K562 (cell line): Measurements from ENCODE around the gene PPP3CB. TPM values are rescaled to one million over a fixed set of nuclear protein-coding genes. Genes with fewer than 3 reads are reported as not detected.

Experiments used
- ATAC-seq: fragments of 200-7000 bp; cut with Tn5 transposase; 3 replicates; pipeline ENCODE4 v1.9.1; 2020; ENCODE audit warnings: moderate library complexity
- BruUV-seq: library from RNA; stranded (reverse); fragments of 400-500 nt; replicated peaks from 2 replicates; lab custom pipeline; 2021; lab: Mats Ljungman, UMichigan
- CTCF ChIA-PET: fragments of 300-600 bp; formaldehyde crosslinking; extraction: SDS; loops from one replicate; lab custom pipeline; 2021; ENCODE audit warnings: low intra/inter-chr PET ratio; lab: Yijun Ruan, JAX
- POLR2A ChIA-PET: fragments of 300-600, 350-650 bp; sonication (Branson Sonifier 250); formaldehyde crosslinking; extraction: SDS; loops from one replicate; lab custom pipeline; 2021; ENCODE audit warnings: antibody characterized with exemption, inconsistent platforms; lab: Yijun Ruan, JAX
- DNase-seq, 4 experiments: peaks; one replicate each; pipeline versions ENCODE4 v3.0.0 to v3.0.0-alpha.2; 2011 to 2018; ENCODE audit warnings: low spot score in 3 of 4, mixed read lengths in 3 of 4; ENCODE audit errors: extremely low read depth in 1 of 4
- FAIRE-seq: peaks from 2 replicates; lab custom pipeline; 2011; peaks lifted over from hg19 to GRCh38; lab: Jason Lieb, UNC
- H2AFZ ChIP-seq: 2 replicates; pipeline ENCODE4 v1.6.0; 2011; ENCODE audit warnings: low read depth, low read length, control low read depth, inconsistent platforms
- H3K27ac ChIP-seq: fragments of 200-600 bp; 3 replicates; pipeline ENCODE4 v1.8.0; 2011; ENCODE audit warnings: low read depth, mild to moderate bottlenecking, control low read depth, inconsistent platforms, low read length, moderate library complexity, mixed read lengths; ENCODE audit errors: extremely low read depth
- H3K27me3 ChIP-seq, 2 experiments: fragments of 300-600 bp in 1 of 2; 2 replicates in 1 of 2; 3 replicates in 1 of 2; pipeline versions ENCODE4 v1.6.0 to v1.8.0; 2011; ENCODE audit warnings: inconsistent platforms in 2 of 2, low read length in 2 of 2, mild to moderate bottlenecking in 1 of 2, mixed read lengths in 1 of 2, moderate library complexity in 1 of 2; ENCODE audit not compliant: control insufficient read depth in 2 of 2, insufficient read depth in 2 of 2
- H3K36me3 ChIP-seq: fragments of 300-600 bp; 3 replicates; pipeline ENCODE4 v1.8.0; 2011; ENCODE audit warnings: mild to moderate bottlenecking, low read length, inconsistent platforms; ENCODE audit not compliant: control insufficient read depth, insufficient read depth
- H3K4me1 ChIP-seq, 2 experiments: fragments of 200-600 bp in 1 of 2; replicated peaks in 1 of 2; 2 replicates in 1 of 2; 3 replicates in 1 of 2; pipeline versions ENCODE4 v1.5.1 to v1.8.0; 2011; ENCODE audit warnings: inconsistent platforms in 2 of 2, low read length in 2 of 2, mild to moderate bottlenecking in 1 of 2, mixed read lengths in 1 of 2, moderate library complexity in 1 of 2; ENCODE audit not compliant: control insufficient read depth in 2 of 2, insufficient read depth in 2 of 2
- H3K4me2 ChIP-seq: 2 replicates; pipeline ENCODE4 v1.6.1; 2011; ENCODE audit warnings: low read length, control low read depth, inconsistent platforms, mixed read lengths; ENCODE audit not compliant: insufficient read depth
- H3K4me3 ChIP-seq: fragments of 200-600 bp; sonication (generic), shearing (Covaris generic); 2 replicates; pipeline ENCODE4 v1.5.1; 2016; ENCODE audit warnings: control low read depth, inconsistent platforms
- H3K79me2 ChIP-seq: fragments of 200-600 bp; 3 replicates; pipeline ENCODE4 v1.8.0; 2011; ENCODE audit warnings: low read length, inconsistent platforms; ENCODE audit not compliant: control insufficient read depth, insufficient read depth
- H3K9ac ChIP-seq, 2 experiments: 2 replicates each; pipeline versions ENCODE4 v1.6.0 to v1.6.1; 2011; ENCODE audit warnings: low read depth in 2 of 2, low read length in 2 of 2, control low read depth in 1 of 2, inconsistent platforms in 1 of 2, mild to moderate bottlenecking in 1 of 2, mixed read lengths in 1 of 2; ENCODE audit not compliant: insufficient read depth in 1 of 2
- H3K9me1 ChIP-seq: one replicate; pipeline ENCODE4 v1.6.0; 2011; ENCODE audit warnings: inconsistent platforms, mild to moderate bottlenecking, low read length, moderate library complexity; ENCODE audit not compliant: control insufficient read depth, insufficient read depth
- H3K9me3 ChIP-seq: replicated peaks from 2 replicates; pipeline ENCODE4 v1.5.1; 2011; ENCODE audit warnings: low read depth, low read length, inconsistent platforms; ENCODE audit not compliant: control insufficient read depth, insufficient read depth
- H4K20me1 ChIP-seq: replicated peaks from 2 replicates; pipeline ENCODE4 v1.6.1; 2011; ENCODE audit warnings: low read length, inconsistent platforms, mixed read lengths; ENCODE audit not compliant: control insufficient read depth, insufficient read depth
- ARID1B ChIP-seq: fragments of 450-650 bp; IDR thresholded peaks from 2 replicates; pipeline ENCODE4 v1.6.1; 2016; ENCODE audit warnings: antibody characterized with exemption, mild to moderate bottlenecking, inconsistent platforms
- BCL6 ChIP-seq: fragments of 250-450 bp; sonication (Bioruptor Pico); IDR thresholded peaks from 2 replicates; pipeline ENCODE4 v1.4.0; 2020
- CC2D1A ChIP-seq: fragments of 450-650 bp; IDR thresholded peaks from 2 replicates; pipeline ENCODE4 v1.6.1; 2017; ENCODE audit warnings: mild to moderate bottlenecking
- NCOR1 ChIP-seq: fragments of 450-650 bp; IDR thresholded peaks from 2 replicates; pipeline ENCODE4 v1.6.1; 2016; ENCODE audit warnings: mild to moderate bottlenecking, moderate library complexity
- POLR2AphosphoS5 ChIP-seq: IDR thresholded peaks from 2 replicates; pipeline ENCODE4 v1.6.1; 2011; ENCODE audit warnings: mild to moderate bottlenecking, low read depth, low read length, moderate library complexity; ENCODE audit not compliant: control insufficient read depth, insufficient read depth
- SIRT6 ChIP-seq: IDR thresholded peaks from one replicate; pipeline ENCODE4 v1.6.1; 2012; ENCODE audit warnings: low read depth, mild to moderate bottlenecking, control low read depth, inconsistent platforms, low read length, moderate library complexity
- SMARCA4 ChIP-seq: fragments of 450-650 bp; IDR thresholded peaks from 2 replicates; pipeline ENCODE4 v1.6.1; 2016
- ZBTB1 ChIP-seq: sonication (generic); formaldehyde crosslinking; IDR thresholded peaks from 2 replicates; pipeline ENCODE4 v1.8.1; 2023; ENCODE audit warnings: missing genetic modification reagents, low read depth, mild to moderate bottlenecking, borderline replicate concordance
- ZNF212 ChIP-seq: fragments of 450-650 bp; formaldehyde crosslinking; IDR thresholded peaks from 2 replicates; pipeline ENCODE4 v1.4.0; 2020; ENCODE audit warnings: mild to moderate bottlenecking
- ZNF584 ChIP-seq: fragments of 200-800 bp; sonication (Bioruptor generic); IDR thresholded peaks from 2 replicates; pipeline ENCODE4 v1.6.1; 2016; ENCODE audit warnings: low read depth, mild to moderate bottlenecking, missing genetic modification characterization, missing compliant biosample characterization
- ZNF766 ChIP-seq: fragments of 200-800 bp; sonication (Bioruptor generic); conservative IDR thresholded peaks from 2 replicates; pipeline ENCODE4 v1.6.1; 2016; ENCODE audit warnings: missing genetic modification characterization, missing compliant biosample characterization
- WGBS: fragments of 100-300 bp; shearing (Covaris generic); methylation state at CpG from one replicate; pipeline ENCODE4 v1.1.6; 2016; ENCODE audit warnings: low coverage, mixed read lengths; ENCODE audit not compliant: insufficient coverage; ENCODE audit errors: missing lambda C conversion rate; 5-methylcytosine and 5-hydroxymethylcytosine counted together
- in situ Hi-C: fragments of 300-500 bp; cut with MboI; formaldehyde crosslinking; loops from 4 replicates; pipeline ENCODE4 v1.15.0; 2018; ENCODE audit warnings: inconsistent platforms, mixed read lengths
- intact Hi-C: fragments of 100-400 bp; cut with micrococcal nuclease; formaldehyde crosslinking; loops from 2 replicates; pipeline ENCODE4 v1.14.2; 2022
- polyA plus RNA-seq, 8 experiments: library from polyadenylated mRNA; depleted of rRNA in 4 of 8; stranded (reverse) in 5 of 8; unstranded in 3 of 8; fragments of >200 nt; fragmentation: Nextera tagmentation in 2 of 8; fragmentation: Illumina TruSeq in 1 of 8; extraction: Ambion mirVana in 2 of 8; extraction: Trizol in 1 of 8; gene quantifications; 2 replicates each; pipeline versions ENCODE4 v1.2.1 to v1.2.3, GENCODE V29; 2011 to 2014; ENCODE audit warnings: inconsistent platforms in 1 of 8, missing spikeins in 1 of 8
- total RNA-seq, 7 experiments: library from RNA; depleted of rRNA in 6 of 7; stranded (reverse); fragments of >200 nt in 6 of 7; fragmentation: Illumina TruSeq in 2 of 7; extraction: Trizol in 2 of 7; gene quantifications; 2 replicates each; pipeline versions ENCODE4 v1.2.1 to v1.2.3, GENCODE V29; 2011 to 2021; ENCODE audit warnings: low replicate concordance in 1 of 7
- TF ChIP-seq, protein P1 (sequence below): sonication (generic); formaldehyde crosslinking; IDR thresholded peaks from 2 replicates; pipeline ENCODE4 v1.8.0; 2022; ENCODE audit warnings: mild to moderate bottlenecking, low read depth, missing genetic modification reagents
- TF ChIP-seq, protein P2 (sequence below): sonication (generic); formaldehyde crosslinking; IDR thresholded peaks from 2 replicates; pipeline ENCODE4 v1.8.0; 2022; ENCODE audit warnings: mild to moderate bottlenecking, missing genetic modification reagents, borderline replicate concordance
- TF ChIP-seq, protein P3 (sequence below): sonication (generic); formaldehyde crosslinking; IDR thresholded peaks from 2 replicates; pipeline ENCODE4 v1.8.0; 2022; ENCODE audit warnings: mild to moderate bottlenecking, missing genetic modification reagents
- TF ChIP-seq, protein P4 (sequence below): IDR thresholded peaks from 2 replicates; pipeline ENCODE4 v1.6.1; 2012; ENCODE audit warnings: low read depth, low read length, improper control_type of control experiment, borderline replicate concordance
- TF ChIP-seq, protein P5 (sequence below): sonication (generic); formaldehyde crosslinking; IDR thresholded peaks from 2 replicates; pipeline ENCODE4 v1.8.0; 2022; ENCODE audit warnings: mild to moderate bottlenecking, missing genetic modification reagents

PPP3CB gene
- total and polyA plus RNA-seq, 9 of the 15 experiments (the other 6 are each of a cell fraction or from before 2014, with no cell fraction given) = 9.6 to 27.6 (median 17.8) TPM

DNA sequence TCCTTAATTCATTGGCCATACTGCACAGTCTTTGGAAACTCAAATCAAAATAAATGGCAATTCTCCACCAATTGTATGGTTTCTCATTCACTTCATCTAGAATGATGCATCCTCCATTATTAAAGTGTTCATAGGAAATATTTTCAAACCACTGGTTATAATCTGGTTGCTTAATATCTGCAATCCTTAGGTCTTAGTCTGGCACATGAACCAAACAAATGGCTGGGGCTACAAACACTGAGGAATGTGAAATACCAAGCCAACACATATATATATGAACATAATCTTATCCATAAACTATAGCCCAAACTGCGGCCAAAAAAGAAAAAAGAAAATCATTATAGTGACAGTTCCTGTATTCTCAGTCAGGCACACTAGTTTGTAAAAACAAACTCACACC, 56.8 kb downstream of the PPP3CB start:
- Histone ChIP-seq H3K9ac (no peak overlapping the region), H3K9me1 (no peaks in the 10 kb centered on the region), H4K20me1 (no peaks in the 10 kb centered on the region), H3K27ac (no peak overlapping the region), H2AFZ (no peak overlapping the region), H3K4me2 (no peak overlapping the region), H3K27me3 (no peaks in the 10 kb centered on the region), H3K36me3 (peaks cover 19% of the 10 kb centered on the region; the same call in 1 of the 3 replicates), H3K4me3 (no peak overlapping the region), H3K9me3 (no peaks in the 10 kb centered on the region), H3K4me1 (no peaks in the 10 kb centered on the region; a peak in 2 of 5 replicates), H3K79me2 (no peaks in the 10 kb centered on the region)
- POLR2A ChIA-PET = interaction anchor here (0.8 to 0.9 kb wide), 2 partner anchors 10 to 12 kb away, joined by 3 read pairs; no protein-coding TSS in a partner anchor
- intact Hi-C loops (no loop called here), in situ Hi-C loops (no loop called here)
- FAIRE-seq (no peak), DNase-seq (no peak), ATAC-seq (no peak)
- no TSS peak for BruUV-seq
- CTCF ChIA-PET = no interaction called here
- 100% methylated on average over 1 of the region's 1 CpG for WGBS
- TF ChIP-seq ZNF212 = no peak
- TF ChIP-seq, protein P1, sequence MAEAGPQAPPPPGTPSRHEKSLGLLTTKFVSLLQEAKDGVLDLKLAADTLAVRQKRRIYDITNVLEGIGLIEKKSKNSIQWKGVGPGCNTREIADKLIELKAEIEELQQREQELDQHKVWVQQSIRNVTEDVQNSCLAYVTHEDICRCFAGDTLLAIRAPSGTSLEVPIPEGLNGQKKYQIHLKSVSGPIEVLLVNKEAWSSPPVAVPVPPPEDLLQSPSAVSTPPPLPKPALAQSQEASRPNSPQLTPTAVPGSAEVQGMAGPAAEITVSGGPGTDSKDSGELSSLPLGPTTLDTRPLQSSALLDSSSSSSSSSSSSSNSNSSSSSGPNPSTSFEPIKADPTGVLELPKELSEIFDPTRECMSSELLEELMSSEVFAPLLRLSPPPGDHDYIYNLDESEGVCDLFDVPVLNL (CRISPR knock-in tag) = no peak
- no peak for TF ChIP-seq ZNF584 (CRISPR knock-in tag)
- TF ChIP-seq NCOR1 = no peak
- TF ChIP-seq, protein P2, sequence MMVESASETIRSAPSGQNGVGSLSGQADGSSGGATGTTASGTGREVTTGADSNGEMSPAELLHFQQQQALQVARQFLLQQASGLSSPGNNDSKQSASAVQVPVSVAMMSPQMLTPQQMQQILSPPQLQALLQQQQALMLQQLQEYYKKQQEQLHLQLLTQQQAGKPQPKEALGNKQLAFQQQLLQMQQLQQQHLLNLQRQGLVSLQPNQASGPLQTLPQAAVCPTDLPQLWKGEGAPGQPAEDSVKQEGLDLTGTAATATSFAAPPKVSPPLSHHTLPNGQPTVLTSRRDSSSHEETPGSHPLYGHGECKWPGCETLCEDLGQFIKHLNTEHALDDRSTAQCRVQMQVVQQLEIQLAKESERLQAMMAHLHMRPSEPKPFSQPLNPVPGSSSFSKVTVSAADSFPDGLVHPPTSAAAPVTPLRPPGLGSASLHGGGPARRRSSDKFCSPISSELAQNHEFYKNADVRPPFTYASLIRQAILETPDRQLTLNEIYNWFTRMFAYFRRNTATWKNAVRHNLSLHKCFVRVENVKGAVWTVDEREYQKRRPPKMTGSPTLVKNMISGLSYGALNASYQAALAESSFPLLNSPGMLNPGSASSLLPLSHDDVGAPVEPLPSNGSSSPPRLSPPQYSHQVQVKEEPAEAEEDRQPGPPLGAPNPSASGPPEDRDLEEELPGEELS (CRISPR knock-in tag) = no peak
- TF ChIP-seq, protein P3, sequence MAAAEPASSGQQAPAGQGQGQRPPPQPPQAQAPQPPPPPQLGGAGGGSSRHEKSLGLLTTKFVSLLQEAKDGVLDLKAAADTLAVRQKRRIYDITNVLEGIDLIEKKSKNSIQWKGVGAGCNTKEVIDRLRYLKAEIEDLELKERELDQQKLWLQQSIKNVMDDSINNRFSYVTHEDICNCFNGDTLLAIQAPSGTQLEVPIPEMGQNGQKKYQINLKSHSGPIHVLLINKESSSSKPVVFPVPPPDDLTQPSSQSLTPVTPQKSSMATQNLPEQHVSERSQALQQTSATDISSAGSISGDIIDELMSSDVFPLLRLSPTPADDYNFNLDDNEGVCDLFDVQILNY (CRISPR knock-in tag) = no peak
- TF ChIP-seq ARID1B = no peak
- TF ChIP-seq POLR2AphosphoS5 = no peak
- TF ChIP-seq SMARCA4 = no peak
- TF ChIP-seq, protein P4, sequence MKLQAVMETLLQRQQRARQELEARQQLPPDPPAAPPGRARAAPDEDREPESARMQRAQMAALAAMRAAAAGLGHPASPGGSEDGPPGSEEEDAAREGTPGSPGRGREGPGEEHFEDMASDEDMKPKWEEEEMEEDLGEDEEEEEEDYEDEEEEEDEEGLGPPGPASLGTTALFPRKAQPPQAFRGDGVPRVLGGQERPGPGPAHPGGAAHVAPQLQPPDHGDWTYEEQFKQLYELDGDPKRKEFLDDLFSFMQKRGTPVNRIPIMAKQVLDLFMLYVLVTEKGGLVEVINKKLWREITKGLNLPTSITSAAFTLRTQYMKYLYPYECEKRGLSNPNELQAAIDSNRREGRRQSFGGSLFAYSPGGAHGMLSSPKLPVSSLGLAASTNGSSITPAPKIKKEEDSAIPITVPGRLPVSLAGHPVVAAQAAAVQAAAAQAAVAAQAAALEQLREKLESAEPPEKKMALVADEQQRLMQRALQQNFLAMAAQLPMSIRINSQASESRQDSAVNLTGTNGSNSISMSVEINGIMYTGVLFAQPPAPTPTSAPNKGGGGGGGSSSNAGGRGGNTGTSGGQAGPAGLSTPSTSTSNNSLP = no peak
- TF ChIP-seq ZNF766 (CRISPR knock-in tag) = no peak
- TF ChIP-seq BCL6 = no peak
- no peak for TF ChIP-seq CC2D1A
- TF ChIP-seq ZBTB1 (CRISPR knock-in tag) = no peak
- TF ChIP-seq SIRT6 = no peak
- TF ChIP-seq, protein P5, sequence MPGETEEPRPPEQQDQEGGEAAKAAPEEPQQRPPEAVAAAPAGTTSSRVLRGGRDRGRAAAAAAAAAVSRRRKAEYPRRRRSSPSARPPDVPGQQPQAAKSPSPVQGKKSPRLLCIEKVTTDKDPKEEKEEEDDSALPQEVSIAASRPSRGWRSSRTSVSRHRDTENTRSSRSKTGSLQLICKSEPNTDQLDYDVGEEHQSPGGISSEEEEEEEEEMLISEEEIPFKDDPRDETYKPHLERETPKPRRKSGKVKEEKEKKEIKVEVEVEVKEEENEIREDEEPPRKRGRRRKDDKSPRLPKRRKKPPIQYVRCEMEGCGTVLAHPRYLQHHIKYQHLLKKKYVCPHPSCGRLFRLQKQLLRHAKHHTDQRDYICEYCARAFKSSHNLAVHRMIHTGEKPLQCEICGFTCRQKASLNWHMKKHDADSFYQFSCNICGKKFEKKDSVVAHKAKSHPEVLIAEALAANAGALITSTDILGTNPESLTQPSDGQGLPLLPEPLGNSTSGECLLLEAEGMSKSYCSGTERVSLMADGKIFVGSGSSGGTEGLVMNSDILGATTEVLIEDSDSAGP = no peak
